Stimulated activated CD8-positive, alpha-beta memory T cell treated with anti-CD3 and anti-CD28 coated beads, Interleukin-4, amount 100 ng/mL, for 24 hours (primary cell): Measurements from ENCODE around the gene ABHD8.

Experiments
- DNase-seq: peaks from one replicate; pipeline ENCODE4 v3.0.0-alpha.2; 2020; ENCODE audit warnings: low read depth

ABHD8 gene

GRCh38 chr19:17333611-17334413, 30.6 kb upstream of the ABHD8 start:
- DNase-seq = peak; percentile 64

- DNase-seq = no peak
Measured at GRCh38 chr19:17332677-17333581, 29.7 kb upstream of the ABHD8 start.

GRCh38 chr19:17332360-17332676, 29.1 kb upstream of the ABHD8 start:
- no peak for DNase-seq

- no peak for DNase-seq
Measured at GRCh38 chr19:17331045-17331558, 27.9 kb upstream of the ABHD8 start.

GRCh38 chr19:17330262-17331044, 27.2 kb upstream of the ABHD8 start:
- no peak for DNase-seq

GRCh38 chr19:17329366-17330261, 26.4 kb upstream of the ABHD8 start:
- DNase-seq = no peak

- no peak for DNase-seq
Measured at GRCh38 chr19:17328517-17329365, 25.5 kb upstream of the ABHD8 start.

- no peak for DNase-seq
Measured at GRCh38 chr19:17327654-17328516, 24.7 kb upstream of the ABHD8 start.

- no peak for DNase-seq
Measured at GRCh38 chr19:17327068-17327653, 23.9 kb upstream of the ABHD8 start.

GRCh38 chr19:17326595-17326966, 23.4 kb upstream of the ABHD8 start:
- DNase-seq = no peak

- DNase-seq = no peak
Measured at GRCh38 chr19:17325881-17326594, 22.8 kb upstream of the ABHD8 start.

GRCh38 chr19:17325133-17325532, 21.9 kb upstream of the ABHD8 start:
- no peak for DNase-seq

GRCh38 chr19:17324357-17325114, 21.3 kb upstream of the ABHD8 start:
- DNase-seq = no peak

GRCh38 chr19:17323964-17324332, 20.7 kb upstream of the ABHD8 start:
- no peak for DNase-seq

- no peak for DNase-seq
Measured at GRCh38 chr19:17323300-17323963, 20.2 kb upstream of the ABHD8 start.

- DNase-seq = no peak
Measured at GRCh38 chr19:17322854-17323253, 19.6 kb upstream of the ABHD8 start.
